ENCODE results near the gene DMRTA2.

DNA sequence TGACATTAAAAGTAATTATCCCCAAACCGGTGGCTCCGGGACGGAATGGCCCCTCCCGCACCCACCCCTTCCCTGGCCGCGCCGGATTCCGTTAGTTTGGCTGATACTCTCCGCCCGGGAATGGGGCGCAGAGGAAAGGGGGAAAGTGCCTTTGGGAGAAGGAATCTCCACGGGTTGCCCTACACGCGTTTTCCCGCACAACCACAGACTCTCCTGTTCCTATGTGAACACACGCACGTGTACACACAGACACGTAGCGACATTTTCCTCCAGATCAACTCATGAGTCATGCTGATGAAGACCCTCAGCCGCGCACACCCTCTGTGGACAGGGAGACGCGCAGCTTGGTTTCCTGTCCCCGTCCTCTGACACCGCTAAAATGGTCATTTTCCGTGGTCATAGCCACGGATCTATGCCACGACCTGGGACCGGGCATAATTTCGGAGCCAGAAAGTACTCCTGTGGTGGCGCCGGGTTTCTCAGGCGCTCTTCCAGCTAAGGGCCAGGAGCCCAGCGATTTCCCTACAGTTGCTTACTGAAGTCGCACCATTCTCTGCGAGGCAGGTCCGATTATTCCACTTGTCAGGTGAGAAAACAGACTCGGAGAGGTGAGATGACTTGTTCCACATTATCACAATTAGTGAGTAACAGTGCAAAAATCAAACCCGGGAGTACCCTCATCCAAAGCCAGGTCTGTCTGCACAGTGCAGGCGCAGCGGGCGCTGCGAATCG lies 4.0 kb upstream of the DMRTA2 start:
- TF ChIP-seq YY1 (IDR thresholded peaks at IDR 0.05; ENCODE audit: insufficient read depth, insufficient read length) (no peak), ZNF274 (IDR thresholded peaks at IDR 0.05; ENCODE audit: low read depth, low read length) (no peak)
